Effector CD8-positive, alpha-beta T cell (primary cell): ENCODE measurements around the gene SPIRE1.
"Not testable (repeated sequence)": the region's sequence is repeated elsewhere in the genome, so short reads cannot be mapped to it uniquely, and the experiment has no call there.

Experiments used
- DNase-seq: peaks from one replicate; lab custom pipeline; 2025; lab: John Stamatoyannopoulos, UW

SPIRE1 gene

DNA sequence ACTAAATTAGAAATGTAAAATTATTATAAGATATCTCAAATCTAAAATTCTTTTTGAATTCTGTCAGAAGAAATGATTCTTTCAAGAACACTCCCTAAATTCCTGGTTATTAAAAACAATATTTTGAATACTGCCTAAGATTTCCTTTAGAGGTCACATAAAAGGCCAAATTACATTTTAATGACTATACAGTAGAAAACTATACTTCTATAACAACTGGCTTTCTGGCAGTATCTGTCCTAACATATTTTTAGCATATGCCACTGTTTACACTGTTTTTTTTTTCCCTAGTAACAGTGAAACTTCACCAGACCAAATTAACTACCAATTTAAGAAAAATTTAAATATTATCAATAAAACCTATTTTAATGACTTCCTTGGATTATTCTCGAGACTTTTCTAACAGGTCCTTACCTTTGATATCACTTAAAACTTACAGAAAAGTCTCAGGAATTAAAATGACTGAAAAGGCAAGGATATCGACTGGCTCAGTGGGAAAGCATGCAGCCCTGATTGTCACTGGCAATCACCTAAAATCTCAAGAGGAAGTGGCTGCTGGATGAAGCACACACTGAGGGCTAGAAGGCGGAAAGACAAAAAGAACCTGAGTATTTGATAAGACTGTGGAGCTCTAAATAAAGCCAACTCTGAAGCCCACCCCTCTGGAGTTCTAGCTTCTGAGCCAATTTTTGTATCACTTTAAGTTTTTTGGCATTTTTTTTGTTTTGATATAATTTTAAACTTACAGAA is 59.6 kb downstream of the SPIRE1 start:
- DNase-seq: no peak

DNA sequence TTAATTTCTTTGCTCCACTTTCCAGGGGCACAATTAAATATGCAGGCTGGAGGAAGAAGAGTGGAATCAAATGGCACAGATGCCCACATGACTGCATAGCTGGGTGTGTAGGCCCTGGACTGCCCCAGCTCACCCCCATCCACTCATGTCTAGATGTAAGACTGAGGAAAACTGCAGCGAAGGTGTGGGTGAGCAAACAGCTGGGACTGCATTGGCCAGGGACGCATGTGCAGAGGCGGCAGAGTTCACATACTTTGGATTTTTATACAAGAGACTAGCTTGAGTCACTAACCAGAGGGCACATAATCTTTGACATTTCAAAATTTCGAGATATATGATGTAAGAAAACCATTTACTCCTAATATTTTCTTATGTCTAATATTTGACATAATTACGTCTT is 60.1 kb downstream of the SPIRE1 start:
- no peak for DNase-seq

DNA sequence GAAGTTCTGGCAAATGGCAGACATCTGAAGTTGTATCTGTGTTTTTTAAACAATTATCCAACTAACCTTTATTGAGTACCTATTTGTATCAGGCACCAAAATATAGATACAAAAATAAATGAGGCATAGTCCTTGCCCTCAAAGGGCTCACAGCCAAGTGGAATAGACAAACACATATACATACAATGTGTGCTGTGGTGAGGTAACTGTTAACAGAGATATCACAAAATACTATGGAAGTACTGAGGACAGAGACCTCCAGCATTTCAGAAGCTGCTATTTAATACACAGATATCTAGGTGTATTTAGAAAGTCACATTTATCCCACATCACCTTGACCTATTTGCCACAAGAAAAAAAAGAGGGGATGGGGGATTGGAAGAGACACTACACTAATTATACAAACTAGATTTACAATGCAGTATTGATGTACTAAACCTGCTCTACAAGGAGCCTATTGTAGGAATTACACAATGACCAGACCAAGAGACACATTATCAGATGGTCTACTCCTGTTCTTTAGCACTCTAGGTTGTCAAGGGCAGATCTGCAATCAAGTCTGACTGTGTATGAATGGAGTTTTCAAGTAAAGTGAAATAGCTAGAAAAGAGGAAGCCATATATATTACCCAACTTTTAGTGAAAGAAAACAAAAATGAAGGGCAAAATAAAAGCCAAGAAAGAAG is 62.2 kb downstream of the SPIRE1 start:
- no peak for DNase-seq

DNA sequence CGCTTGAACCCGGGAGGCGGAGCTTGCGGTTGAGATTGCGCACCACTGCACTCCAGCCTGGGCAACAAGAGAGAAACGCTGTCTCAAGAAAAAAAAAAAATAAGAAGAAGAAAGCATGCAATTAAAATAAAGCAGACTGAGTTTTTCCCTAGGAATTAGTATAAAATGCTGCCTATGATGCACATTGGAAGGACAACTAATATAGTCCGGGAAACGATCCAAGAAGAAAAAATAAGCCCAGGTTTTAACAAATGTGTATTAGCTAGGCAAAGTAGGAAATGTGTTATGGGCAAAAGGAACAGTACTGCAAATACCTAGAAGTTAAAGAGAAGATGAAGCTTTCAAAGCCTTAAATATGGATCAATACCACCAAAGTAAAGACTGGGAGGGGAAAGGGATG is 64.0 kb downstream of the SPIRE1 start:
- DNase-seq: no peak

DNA sequence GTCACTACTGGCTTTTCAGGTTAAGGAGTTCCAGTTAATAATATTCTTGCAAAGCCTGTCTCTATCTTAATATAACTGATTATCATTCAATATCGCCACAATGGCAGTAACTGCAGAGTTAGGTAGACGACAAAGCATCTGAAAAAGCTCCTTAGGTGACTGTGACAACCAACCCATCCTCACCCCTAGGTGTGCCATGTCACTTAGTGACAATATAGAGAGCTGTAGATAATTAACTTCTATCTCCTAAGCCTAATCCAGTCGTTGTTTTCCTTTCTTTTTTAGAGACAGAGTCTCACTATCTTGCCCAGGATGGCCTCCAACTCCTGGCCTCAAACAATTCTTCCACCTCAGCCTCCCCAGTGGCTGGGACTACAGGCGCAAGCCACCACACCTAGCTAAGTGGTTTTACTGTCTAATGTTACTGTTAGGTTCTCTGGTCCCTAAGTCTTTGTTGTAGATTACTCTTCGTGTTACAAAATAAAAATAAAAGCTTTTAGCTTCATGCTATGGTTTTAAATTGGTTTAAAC is 65.2 kb downstream of the SPIRE1 start:
- DNase-seq: no peak

DNA sequence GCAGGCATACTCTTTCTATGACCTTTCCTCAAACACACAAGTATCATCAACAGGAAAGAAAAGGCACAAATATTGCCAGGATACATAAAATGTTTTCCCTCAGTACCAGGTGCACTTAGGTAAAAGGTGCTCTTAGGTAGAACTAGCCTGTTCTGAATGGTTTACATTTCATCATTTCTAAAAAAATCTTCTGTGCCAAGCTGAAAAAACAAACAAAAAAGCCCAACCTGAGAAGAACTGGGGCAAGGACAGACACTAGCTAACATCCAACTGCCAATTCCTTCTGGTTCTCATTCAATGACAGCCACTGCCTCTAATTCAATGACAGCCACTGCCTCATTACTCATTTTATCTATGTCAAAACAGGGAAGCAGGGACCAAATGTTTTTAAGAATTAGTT is 68.5 kb downstream of the SPIRE1 start:
- no peak for DNase-seq

DNA sequence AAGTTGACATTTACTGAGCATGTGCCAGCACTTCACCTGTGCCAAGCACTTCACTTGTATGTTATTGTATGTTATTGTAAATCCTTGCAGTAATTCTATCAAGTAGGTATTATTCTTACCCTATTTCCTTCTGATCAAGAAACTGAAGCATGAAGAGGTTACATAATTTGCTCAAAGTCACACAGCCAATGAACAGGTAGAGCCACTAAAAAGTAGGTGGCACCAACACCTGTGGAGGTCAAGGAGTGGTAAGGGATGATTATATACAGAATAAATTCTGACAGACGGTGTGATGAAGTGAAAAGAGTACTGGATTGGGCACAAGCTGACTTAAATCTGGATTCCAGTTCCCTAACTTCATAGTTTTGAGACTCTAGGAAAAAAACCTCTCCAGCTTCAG is 71.0 kb downstream of the SPIRE1 start:
- no peak for DNase-seq

DNA sequence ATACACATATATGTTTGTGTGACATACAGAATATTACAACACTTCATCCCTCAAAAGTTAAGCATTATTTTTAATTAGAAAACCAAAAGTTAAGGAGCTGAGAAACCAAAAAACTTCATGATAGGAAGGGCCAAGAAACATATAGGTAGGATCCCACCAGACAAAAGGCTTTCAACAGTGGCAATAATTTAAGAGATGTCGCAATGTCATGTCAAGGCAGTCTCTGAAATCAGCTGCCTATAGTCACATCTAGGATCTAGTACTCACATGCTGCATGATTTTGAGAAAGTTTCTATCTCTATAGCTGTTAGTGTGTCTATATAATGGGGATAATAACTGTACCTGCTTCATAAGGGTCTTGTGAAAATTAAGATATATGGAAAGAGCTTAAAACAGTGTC is 72.7 kb downstream of the SPIRE1 start:
- no peak for DNase-seq

DNA sequence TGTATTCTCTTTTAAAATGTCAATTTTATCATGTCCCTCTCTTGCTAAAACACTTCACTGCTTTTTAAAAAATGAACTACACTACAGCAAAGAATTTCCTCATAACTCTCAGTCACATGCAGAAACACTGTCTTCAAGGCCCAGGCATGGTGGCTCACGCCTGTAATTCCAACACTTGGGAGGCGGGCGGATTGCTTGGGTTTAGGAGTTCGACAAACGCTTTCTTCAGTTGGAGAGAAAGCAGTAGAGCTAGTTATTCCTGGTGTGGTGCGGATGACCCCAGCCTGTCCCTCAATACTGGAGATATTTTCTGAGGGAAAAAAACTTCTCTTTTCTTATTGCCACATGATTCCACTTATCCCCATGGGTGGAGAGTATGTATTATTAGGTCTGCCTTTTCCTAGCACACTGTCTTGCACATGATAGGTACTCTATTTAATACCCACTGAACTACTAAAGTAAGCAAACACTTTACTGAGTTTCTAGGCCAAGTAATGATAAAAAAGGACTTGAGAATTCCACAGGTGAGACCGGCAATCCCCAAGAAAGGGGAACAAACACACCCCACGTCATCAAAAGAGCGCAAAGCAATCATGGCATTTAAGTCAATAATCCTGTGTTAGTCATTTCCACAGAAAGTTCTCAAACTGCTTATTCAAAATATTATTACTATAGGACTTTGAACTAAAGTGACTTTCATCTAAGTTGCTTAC is 77.1 kb downstream of the SPIRE1 start:
- DNase-seq: no peak

DNA sequence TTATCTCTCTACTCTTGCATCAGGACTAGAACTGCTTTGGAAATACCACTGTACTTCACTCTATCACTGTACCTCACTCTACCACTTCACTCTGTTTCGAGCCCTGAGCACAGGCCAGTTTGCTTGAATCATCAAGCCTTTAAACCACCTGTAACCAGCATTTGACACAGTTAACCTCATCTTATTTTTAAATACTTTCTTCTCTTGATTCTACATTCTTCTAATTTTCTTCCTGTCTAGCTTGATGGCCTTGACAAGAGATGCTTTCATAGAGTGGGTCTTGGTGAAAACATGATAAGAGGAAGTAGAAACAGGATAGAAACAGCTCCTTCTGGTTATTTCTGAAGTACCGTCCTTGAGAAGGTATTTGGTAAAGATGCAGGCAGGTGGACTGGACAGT is 78.1 kb downstream of the SPIRE1 start:
- no peak for DNase-seq

DNA sequence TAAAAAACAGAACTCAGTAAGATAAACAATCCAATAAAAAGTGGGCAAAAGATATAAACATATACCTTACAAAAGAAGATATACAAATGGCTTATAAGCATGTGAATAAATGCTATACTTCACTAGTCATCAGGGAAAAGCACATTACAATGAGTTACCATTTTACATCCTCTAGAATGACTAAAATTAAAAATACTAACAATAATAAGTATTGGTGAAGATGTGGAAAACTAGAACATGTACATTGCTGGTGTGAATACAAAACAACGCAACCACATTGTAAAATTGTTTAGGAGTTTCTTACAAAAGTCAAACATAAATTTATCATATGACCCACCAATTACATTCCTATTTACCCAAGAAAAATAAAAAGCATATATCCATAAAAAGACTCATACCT is 80.1 kb downstream of the SPIRE1 start:
- no peak for DNase-seq

DNA sequence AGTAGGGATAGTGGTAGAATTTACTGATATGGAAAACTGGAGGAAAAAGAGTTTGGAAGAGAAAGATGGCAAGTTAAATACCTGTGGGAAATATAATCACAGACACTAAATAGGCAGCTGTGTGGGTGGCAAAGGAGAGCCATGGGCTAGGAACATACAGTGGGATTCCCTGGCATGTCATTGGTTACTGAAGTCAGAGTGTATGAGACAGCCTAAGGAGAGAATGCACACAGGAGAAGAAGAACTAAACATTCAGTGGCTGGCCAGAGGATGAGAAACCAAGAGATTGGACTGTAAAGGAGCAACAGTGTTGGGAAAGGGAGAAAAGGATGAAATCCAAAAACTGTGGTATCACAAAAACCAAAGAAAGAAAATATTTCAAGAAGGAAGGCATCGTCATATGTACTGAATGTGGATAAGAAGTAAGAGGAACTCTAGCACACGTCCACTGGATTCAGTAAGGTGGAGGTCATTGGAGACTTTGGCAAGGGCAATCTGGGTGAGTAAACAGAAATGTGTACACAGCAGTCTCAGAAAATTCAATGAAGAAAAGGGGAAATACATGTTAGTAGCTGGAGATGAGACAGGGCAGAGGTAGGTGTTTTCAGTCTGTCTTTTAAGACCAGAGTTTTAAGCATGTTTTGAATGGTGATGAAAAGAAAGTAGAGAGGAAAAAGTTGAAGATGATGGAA is 83.3 kb downstream of the SPIRE1 start:
- DNase-seq: no peak

DNA sequence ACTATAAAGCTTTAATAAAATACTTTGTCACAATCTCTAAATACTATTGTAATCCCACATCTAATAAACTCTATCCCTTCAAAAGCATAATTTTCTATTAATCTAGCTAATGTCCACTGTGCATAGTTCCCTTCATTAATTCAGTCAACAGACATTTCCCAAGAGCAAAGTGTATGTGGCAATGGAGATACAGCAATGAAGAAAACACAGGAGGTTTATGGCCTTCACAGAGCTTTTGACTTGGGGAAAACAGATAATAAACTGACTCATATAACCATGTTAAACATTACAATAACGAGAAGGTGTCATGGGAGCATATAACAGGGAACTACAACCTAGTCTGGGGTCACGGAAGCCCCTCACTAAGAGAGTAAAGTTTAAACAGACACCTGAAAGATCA is 86.3 kb downstream of the SPIRE1 start:
- no peak for DNase-seq

DNA sequence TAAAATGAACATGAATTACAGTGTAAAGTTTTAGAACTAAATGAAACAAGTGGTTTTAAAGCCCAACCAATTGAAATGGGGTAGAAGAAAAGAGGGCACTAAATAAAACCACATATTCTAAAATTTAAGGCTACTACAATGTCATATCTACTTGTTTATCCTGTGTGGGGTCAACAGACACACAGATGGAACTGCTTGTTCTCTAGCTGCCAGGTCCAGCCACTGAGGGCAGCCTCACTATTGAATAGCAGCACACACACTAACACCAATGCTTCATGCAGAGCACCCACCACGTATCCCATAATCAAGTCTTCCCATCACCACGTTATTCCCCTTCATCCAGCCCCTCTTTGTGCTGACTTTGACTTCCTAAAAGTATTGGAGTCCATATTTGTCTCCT is 88.1 kb downstream of the SPIRE1 start:
- DNase-seq: no peak

DNA sequence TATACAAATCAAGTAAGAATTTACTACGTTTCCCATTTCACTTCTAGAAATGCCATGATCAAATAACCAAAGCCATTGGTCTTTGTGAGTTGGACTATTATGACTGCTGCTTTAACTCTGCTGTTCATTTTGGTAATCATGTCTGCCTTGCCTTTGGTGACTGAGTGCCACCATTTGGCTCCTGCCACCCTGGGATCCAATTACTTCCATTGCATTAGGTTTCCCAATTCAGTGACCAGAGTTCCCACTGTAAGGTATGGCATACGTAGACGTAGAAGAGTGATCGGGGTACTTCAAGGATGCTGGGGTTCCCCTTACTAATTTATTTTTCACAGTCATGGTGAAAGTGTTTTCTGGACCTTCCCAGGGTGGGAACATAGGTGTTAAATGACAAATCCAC is 90.1 kb downstream of the SPIRE1 start:
- DNase-seq: no peak

DNA sequence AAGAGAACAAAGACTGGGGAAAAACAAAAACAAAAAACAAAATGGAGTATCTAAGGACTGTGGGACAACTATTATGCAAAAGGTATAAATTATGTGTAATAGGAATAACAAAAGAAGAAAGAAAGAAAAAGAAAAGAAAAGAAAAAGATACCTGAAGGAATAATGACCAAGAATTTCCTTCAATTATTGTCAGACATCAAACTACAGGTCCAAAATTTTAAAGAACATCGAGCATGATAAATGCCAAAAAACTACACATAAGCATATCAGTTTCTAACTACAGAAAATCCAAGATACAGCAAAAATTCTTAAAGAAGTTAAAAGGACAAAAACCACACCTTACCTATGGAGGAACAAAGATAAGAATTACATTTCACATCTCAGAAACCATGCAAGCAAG is 93.0 kb downstream of the SPIRE1 start:
- no peak for DNase-seq

DNA sequence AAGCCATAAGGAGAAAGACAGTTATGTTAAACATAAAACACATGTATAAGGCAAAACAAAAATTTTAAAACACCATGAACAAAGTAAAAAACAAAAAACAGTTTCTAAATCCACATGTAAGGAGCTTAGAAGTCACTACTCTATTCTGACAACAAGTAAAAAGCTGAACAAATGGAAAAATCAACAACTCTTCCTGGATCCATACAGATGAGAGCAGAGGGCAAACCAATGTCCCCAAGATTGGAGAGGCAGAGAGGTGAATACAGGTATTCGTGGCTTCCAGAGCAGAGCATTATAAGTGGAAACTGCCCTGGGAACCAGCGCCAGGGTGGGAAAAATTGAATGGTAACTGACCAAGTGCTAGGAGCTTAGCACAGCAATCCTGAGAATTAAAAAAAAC is 93.5 kb downstream of the SPIRE1 start:
- no peak for DNase-seq

DNA sequence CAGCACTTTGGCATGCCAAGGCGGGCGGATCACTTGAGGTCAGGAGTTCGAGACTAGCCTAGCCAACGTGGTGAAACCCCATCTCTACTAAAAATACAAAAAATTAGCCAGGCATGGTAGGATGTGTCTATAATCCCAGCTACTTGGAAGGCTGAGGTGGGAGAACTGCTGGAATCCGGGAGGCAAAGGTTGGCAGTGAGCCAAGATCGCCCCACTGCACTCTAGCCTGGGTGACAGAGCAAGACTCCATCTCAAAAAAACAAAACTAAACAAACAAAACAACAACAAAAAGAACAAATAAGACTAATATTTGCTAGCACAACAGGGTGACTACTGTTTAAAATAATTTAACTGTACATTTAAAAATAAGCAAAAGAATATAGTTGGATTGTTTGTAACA is 97.3 kb downstream of the SPIRE1 start:
- DNase-seq: not testable (repeated sequence)

DNA sequence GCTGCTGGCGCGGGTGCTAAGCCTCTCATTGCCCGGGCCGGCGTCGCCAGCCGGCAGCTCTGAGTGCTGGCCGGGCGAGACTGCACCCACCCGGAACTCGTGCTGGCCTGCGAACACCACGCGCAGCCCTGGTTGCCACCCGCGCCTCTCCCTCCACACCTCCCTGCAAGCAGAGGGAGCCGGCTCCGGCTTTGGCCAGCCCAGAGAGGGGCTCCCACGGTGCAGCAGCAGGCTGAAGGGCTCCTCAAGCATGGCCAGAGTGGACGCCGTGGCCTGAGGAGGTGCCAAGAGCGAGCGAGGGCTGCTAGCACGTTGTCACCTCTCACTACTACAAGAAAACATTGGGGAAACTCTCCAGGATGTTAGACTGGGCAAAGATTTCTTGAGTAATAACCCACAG is 98.6 kb downstream of the SPIRE1 start:
- DNase-seq: no peak

DNA sequence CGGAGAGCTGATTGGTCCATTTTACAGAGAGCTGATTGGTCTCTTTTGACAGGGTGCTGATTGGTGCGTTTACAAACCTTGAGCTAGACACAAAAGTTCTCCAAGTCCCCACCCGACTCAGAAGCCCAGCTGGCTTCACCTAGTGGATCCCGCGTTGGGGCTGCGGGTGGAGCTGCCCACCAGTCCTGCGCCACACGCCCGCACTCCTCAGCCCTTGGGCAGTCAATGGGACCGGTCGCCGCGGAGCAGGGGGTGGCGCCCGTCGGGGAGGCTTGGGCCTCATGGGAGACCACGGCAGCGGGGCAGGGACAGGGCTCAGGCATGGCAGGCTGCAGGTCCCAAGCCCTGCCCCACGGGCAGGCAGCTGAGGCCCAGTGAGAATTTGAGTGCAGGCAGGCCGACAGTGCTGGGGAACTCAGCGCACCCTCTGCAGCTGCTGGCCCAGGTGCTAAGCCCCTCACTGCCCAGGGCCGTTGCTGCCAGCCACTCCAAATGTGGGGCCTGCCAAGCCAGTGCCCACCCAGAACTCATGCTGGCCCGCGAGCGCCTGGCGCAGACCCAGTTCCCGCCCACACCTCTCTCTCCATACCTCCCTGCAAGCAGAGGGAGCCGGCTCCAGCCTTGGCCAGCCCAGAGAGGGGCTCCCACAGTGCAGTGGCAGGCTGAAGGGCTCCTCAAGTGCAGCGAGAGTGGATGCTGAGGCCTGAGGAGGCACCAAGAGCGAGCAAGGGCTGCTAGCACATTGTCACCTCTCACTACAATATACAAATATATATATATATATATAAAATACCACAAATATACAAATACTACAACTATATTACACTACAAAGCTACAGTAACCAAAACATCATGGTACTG is 100.7 kb downstream of the SPIRE1 start:
- no peak for DNase-seq

DNA sequence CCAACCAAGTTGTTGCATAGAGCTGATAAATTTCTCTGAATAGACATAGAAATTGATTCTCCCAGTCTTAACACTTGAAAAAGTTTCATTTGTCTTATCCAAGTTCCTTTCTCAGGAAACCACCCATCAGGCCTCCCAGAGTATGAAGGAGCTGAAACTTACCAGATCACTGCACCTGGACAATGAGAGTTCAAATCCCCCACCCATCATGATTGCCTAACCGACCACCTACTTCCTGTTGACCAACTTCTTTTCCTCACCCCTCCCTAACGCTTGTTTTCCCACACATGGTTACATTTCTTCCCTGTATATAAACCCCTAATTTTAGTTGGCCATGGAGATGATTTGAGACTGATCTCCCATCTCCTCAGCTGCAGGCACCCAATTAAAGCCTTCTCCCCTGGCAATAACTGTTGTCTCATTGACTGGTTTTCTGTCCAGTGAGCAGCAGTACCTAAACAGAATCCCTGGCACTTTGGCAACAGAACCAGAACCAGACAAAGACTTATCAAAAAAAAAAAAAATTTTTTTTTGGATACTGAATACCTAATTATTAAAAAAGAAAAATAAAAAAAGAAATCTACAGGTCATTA is 103.0 kb downstream of the SPIRE1 start:
- DNase-seq: no peak
